Activated CD8-positive, alpha-beta memory T cell treated with anti-CD3 and anti-CD28 coated beads, Interleukin-2, amount 10 ng/mL, durations not matched to agents 7 days and 5 days (primary cell): Measurements from ENCODE around the gene MGAT4D. TPM values are rescaled to one million over a fixed set of nuclear protein-coding genes. Genes with fewer than 3 reads are reported as not detected.
"Not testable (repeated sequence)": the region's sequence is repeated elsewhere in the genome, so short reads cannot be mapped to it uniquely, and the experiment has no call there.

ENCODE experiments used
- ATAC-seq: fragments of 150-1000 bp; cut with Tn5 transposase; one replicate; pipeline ENCODE4 v1.10.0; 2021; ENCODE audit warnings: moderate library complexity
- CTCF ChIA-PET: fragments of 350-600 bp; sonication (Branson Sonifier 250); formaldehyde crosslinking; loops from one replicate; lab custom pipeline; 2021; ENCODE audit warnings: antibody characterized with exemption; lab: Charles Lee
- DNase-seq: peaks from one replicate; pipeline ENCODE4 v3.0.0-alpha.2; 2020
- H3K27ac Mint-ChIP-seq: one replicate; pipeline ENCODE4 v1.8.0; 2021; ENCODE audit warnings: mild to moderate bottlenecking, mixed read lengths
- H3K27me3 Mint-ChIP-seq: one replicate; pipeline ENCODE4 v1.8.0; 2021; ENCODE audit warnings: mixed read lengths
- H3K36me3 Mint-ChIP-seq: one replicate; pipeline ENCODE4 v1.8.0; 2021; ENCODE audit warnings: mild to moderate bottlenecking, mixed read lengths
- H3K4me1 Mint-ChIP-seq: one replicate; pipeline ENCODE4 v1.8.0; 2021; ENCODE audit warnings: mixed read lengths
- H3K4me3 Mint-ChIP-seq: one replicate; pipeline ENCODE4 v1.8.0; 2021; ENCODE audit warnings: mild to moderate bottlenecking, moderate library complexity, mixed read lengths
- H3K9me3 Mint-ChIP-seq: one replicate; pipeline ENCODE4 v1.8.0; 2022; ENCODE audit warnings: low read depth, mixed read lengths
- total RNA-seq, 2 experiments: library from RNA; stranded (reverse); gene quantifications; one replicate each; pipeline ENCODE4 v1.2.3, GENCODE V29; 2021

The MGAT4D gene
- total RNA-seq, 2 experiments from 2014 or later, result not detected

DNA sequence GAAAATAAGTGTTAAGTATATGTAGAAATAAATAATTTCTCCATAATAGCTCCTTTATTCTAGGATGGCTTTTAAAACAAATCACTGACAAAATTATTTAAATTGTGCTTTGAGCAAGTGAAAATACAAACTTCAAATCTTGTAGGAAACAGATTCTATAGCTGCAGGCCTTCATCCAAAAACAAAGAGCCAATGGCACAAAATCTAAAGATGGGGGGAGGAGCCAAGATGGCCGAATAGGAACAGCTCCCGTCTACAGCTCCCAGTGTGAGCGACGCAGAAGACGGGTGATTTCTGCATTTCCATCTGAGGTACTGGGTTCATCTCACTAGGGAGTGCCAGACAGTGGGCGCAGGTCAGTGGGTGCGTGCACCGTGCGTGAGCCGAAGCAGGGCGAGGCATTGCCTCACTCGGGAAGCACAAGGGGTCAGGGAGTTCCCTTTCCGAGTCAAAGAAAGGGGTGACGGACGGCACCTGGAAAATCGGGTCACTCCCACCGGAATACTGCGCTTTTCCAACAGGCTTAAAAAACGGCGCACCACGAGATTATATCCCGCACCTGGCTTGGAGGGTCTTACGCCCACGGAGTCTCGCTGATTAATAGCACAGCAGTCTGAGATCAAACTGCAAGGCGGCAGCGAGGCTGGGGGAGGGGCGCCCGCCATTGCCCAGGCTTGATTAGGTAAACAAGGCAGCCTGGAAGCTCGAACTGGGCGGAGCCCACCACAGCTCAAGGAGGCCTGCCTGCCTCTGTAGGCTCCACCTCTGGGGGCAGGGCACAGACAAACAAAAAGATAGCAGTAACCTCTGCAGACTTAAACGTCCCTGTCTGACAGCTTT lies 84.7 kb downstream of the MGAT4D start:
- H3K27me3 Mint-ChIP-seq, result peaks cover 17% of the 10 kb centered on the region

DNA sequence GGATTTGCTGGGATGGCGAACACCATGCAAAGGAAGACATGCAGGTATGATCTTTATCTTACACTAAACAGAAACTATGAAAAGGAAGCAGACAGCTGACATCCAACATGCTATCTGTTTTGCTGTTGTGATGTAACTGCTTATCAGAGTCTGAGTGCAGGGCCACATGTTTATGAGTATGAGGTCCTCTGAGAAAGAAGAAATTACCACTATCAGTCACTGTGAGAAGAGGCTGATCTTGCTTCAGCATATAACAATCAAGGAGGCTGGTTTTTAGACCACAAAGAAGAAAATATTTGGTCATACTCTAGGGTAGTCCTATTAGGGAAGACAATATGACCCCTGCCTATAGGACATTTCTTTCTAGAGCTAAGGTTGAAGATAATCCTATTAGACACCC lies 89.1 kb downstream of the MGAT4D start:
- CTCF ChIA-PET, result no interaction called here
- Mint-ChIP-seq H3K27me3 (peaks cover 34% of the 10 kb centered on the region), H3K4me3 (no peak overlapping the region), H3K4me1 (peaks cover 1% of the 10 kb centered on the region), H3K36me3 (no peaks in the 10 kb centered on the region), H3K9me3 (no peaks in the 10 kb centered on the region), H3K27ac (no peak overlapping the region)
- ATAC-seq (no peak), DNase-seq (no peak)

More for the DNA sequence above, 84.7 kb downstream of the MGAT4D start:
- ATAC-seq, H3K4me1 Mint-ChIP-seq, CTCF ChIA-PET, H3K36me3 Mint-ChIP-seq, H3K27ac Mint-ChIP-seq, H3K9me3 Mint-ChIP-seq, H3K4me3 Mint-ChIP-seq, DNase-seq: not testable (repeated sequence)

DNA sequence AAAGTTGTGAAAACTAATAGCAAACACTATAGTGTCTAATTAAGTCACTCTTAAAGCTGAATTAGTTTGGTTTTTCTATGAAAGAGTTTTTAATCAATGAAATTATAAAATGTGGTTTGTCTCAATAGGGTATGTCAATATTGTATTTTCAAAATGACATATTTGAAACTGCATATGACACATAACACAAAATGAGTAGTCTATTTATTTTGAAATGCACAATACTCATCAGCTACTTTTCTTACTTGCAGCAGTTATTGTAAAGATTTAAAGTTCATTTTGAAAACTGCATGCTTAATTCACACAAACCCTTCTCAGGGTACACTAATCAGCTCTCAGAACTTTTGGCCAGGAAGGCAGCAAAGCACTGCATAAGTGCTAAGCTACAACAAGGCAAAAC lies 91.8 kb downstream of the MGAT4D start:
- H3K27me3 Mint-ChIP-seq, result peaks cover 24% of the 10 kb centered on the region
- no peaks in the 10 kb centered on the region for H3K36me3 Mint-ChIP-seq
- H3K27ac Mint-ChIP-seq, result no peak overlapping the region
- no peak overlapping the region for H3K4me3 Mint-ChIP-seq
- H3K9me3 Mint-ChIP-seq, result no peaks in the 10 kb centered on the region
- CTCF ChIA-PET, result no interaction called here
- ATAC-seq (no peak), DNase-seq (no peak)
- H3K4me1 Mint-ChIP-seq, result peaks cover 1% of the 10 kb centered on the region

DNA sequence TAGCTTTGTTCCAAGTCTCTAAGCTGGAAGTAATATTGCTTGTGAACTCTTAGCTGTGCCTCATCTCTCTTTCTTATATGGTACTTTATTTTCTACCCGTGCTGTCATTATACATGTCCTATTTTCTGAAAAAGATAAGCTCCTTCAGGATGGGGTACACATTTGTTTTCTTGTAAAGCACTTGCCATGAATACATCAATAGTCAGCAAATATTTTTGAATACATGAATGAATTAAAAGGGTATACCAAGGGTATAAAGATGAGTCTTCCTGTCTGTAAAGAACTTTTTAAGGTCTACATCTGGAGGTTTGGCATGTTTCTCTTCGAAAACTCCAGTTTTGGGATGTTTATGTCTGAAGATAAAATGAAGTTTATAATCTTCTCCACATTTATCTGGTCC lies 98.0 kb downstream of the MGAT4D start:
- H3K4me1 Mint-ChIP-seq, result no peaks in the 10 kb centered on the region
- ATAC-seq, result no peak
- no peak overlapping the region for H3K4me3 Mint-ChIP-seq
- H3K9me3 Mint-ChIP-seq, result no peaks in the 10 kb centered on the region
- no peak for DNase-seq
- no peaks in the 10 kb centered on the region for H3K36me3 Mint-ChIP-seq
- H3K27me3 Mint-ChIP-seq, result peaks cover 22% of the 10 kb centered on the region
- CTCF ChIA-PET, result no interaction called here
- H3K27ac Mint-ChIP-seq, result no peak overlapping the region

DNA sequence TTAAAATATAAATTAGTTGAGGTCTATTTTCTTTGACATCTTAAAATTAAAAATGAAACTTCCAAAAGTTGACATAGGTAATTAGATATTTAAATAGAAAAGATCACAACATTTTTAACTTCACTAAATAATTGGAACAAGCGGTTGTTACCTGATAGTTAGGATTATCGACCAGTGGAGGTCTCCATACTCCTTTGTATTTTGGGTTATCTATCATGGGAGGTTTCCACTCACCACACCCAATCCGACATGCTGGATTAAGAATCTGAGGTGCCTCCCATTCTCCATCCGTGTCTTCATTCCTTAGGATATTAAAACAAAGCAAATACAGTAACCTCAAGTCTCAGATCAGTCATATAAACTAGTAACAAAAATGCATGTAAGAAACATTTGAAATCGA lies 102.4 kb downstream of the MGAT4D start:
- Mint-ChIP-seq H3K4me1 (no peaks in the 10 kb centered on the region), H3K4me3 (no peak overlapping the region), H3K27ac (no peak overlapping the region), H3K36me3 (no peaks in the 10 kb centered on the region), H3K9me3 (no peaks in the 10 kb centered on the region), H3K27me3 (peaks cover 29% of the 10 kb centered on the region)
- ATAC-seq (no peak), DNase-seq (no peak)
- CTCF ChIA-PET, result no interaction called here

Other genes starting within 250 kb of the MGAT4D start
- gene SCOC, start 124.6 kb downstream of the MGAT4D start, total RNA-seq, result 10 to 100 TPM; 22.3 to 26.6 TPM
- under 1 TPM in 1 of 2 experiments, not detected in 1; 0.15 TPM for gene CLGN, start 70.6 kb downstream of the MGAT4D start, total RNA-seq
- gene ELMOD2, start 25.9 kb upstream of the MGAT4D start, total RNA-seq, result 10 to 100 TPM; 12.7 to 15.1 TPM
- gene UCP1, start 70.7 kb upstream of the MGAT4D start, total RNA-seq, result not detected